C1 segment of cervical spinal cord (tissue), 14 donors: Measurements from ENCODE around the gene ILKAP.

ENCODE experiments used
- DNase-seq, 14 donors: peaks; one replicate each; lab custom pipeline; 2025; lab: John Stamatoyannopoulos, UW

ILKAP gene

DNA sequence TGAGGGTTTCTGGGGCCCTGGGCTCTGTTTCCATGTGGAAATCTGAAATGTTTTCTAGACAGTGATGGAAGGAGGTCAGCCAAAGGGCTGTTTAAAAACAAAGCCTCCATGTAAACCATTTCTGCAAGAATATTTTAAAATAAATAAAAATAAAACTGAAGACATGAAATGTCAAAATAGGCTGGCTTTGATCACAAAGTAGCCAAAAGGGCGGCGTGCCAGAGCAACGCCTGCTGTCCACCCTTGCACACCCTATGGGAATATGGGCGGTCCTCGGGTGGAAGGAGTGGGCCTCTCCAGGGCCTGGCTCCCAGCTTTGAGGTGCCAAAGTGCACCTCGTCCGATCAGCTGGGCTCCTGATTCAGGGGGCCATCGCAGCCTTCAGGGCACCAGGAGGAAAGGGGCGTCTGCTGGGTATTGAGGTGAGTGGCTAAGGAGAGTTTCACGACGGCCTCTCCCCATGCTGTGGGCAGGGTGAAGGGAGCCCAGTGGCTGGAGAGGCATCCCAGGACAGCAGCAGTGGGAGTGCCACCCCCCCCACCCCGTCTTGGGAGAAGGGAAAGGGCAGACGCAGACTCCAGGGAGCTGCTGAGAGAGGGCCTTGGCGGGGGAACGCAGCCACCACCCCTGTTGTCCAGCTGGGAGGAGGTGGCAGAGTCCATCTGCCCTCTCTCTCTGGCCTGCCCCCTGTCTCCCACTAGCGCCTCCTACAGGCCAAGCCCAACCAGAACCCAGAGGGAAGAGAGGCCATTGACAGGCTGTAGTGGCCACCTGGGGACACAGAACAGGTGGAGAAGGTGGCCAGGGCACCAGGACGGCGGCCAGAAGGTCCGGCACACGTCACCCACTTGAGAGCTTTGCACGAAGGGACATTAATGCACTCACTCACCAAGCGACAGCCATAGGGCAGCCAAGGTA is 50.5 kb downstream of the ILKAP start:
- no peak for DNase-seq

DNA sequence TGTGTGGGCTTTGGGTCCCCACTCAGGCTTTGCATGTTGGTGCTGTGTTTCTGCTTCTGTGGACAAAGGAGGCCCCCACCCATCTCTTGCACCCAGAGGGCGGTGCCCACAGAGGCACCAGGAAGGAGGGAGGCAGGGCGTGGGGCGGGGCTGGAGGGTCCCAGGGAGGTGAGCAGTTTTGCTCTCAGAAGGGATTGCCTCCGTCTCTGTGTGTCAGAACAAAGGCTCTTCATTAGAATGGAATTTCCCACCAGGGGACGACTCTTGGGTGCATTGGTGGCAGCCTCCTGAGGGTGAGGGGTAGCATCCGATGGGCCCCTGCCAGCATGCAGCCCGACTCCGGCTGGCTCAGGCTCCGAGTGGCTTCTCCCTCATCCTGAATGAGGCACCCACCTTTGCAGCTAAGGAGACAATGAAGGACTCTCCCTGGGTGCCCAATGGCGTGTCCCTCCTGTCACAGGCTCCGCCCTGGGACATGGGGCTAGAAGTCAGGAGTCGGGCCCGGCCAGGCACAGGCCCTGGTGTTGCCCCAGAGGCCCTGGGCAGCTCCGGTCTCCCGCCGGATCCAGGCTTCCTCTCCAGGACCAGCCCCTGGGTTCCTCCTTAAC is 51.8 kb downstream of the ILKAP start:
- DNase-seq, result no peak

GRCh38 chr2:238151205-238151604 is 52.3 kb downstream of the ILKAP start:
- DNase-seq, result no peak

DNA sequence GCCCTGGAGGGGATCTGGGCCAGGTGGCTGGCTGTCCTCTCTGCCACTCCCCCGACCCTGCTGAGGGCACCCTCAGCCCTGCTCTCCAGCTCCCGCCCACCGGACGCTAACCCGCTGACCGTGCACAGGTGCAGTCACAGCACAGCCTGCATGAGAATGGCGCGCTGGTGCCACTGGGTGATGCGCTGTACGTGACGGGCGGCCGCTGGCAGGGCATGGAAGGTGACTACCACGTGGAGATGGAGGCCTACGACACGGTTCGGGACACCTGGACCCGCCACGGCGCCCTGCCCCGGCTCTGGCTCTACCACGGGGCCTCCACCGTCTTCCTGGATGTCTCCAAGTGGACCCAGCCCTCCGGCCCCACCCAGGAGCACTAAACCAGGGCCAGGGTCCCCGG is 52.8 kb downstream of the ILKAP start:
- DNase-seq, result no peak

DNA sequence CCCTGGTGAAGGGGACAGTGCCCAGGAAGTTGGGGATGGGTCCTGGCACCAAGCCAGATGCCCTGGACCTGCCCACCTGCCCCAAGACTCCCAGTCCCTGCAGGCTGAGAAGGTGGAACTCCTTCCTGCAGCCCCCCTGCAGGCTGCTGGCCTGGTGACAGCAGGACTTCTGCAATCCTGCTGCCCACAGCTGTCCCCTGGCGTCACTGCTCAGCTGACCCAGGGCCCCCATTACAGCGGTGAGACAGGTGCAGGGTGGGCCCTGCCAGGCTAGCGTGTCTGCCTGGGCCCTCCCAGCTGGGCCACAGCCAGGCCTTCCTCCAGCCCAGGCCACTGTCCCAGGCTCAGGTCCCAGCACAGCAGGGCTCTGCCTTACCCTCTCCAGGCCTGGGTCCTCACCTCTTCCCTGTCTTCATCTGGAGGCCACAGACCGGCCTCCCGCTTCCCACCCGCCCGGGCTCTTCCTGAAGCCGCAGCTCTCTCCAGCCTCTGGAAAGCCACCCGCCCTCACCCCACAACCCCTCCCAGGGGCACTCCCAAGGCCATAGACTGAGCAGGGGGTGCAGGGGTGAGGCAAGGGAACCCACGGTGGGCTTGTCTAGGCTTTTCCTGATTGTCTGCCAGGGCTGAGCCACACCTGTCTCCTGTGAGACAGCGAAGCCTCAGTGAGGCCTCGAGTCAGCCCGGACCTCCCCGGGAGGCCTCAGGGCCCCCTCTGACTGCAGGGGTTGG is 53.5 kb downstream of the ILKAP start:
- no peak for DNase-seq

- no peak for DNase-seq
Measured at GRCh38 chr2:238148981-238149380, 54.5 kb downstream of the ILKAP start.

GRCh38 chr2:238146884-238147544 is 56.5 kb downstream of the ILKAP start:
- DNase-seq, result no peak

- DNase-seq, result no peak
Measured at GRCh38 chr2:238145851-238146250, 57.6 kb downstream of the ILKAP start.

GRCh38 chr2:238145046-238145445 is 58.4 kb downstream of the ILKAP start:
- no peak for DNase-seq

- DNase-seq, result no peak
Measured at GRCh38 chr2:238144262-238144661, 59.2 kb downstream of the ILKAP start.

DNA sequence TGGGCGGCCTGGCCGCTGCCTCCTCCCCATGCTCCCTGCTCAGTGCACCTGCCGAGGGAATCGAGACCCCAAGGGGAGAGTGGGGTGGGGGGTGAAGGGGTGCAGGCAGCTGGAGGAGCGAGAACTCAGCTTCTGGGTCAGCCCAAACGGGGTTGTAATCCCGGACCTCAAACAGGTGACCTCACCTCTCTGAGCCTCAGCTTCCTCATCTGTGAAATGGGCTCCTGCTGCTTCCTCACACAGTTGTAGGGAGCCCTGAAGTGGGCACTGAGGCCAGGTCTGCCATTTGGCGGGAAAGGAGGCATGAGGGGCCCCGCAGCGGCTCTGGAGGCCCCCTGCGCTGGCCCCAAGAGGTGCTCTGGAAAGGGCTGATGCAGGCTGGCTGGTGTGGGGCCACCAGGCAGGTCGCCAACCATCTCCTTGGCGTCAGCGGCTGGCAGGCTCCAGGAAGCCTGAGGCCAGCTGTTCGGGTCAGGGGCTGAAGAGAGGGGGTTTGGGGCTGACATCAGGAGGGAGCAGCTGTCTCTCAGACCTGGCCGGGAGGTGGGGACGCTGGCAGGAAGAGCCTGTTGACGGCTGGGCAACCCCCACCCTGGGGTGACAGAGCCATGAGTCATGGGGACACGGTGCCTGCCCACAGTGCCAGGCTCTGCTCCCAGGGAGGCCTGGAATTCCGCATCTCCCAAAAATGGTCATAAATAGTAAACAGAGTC is 60.1 kb downstream of the ILKAP start:
- peak in 1 of 14 donors; percentile 33 for DNase-seq

DNA sequence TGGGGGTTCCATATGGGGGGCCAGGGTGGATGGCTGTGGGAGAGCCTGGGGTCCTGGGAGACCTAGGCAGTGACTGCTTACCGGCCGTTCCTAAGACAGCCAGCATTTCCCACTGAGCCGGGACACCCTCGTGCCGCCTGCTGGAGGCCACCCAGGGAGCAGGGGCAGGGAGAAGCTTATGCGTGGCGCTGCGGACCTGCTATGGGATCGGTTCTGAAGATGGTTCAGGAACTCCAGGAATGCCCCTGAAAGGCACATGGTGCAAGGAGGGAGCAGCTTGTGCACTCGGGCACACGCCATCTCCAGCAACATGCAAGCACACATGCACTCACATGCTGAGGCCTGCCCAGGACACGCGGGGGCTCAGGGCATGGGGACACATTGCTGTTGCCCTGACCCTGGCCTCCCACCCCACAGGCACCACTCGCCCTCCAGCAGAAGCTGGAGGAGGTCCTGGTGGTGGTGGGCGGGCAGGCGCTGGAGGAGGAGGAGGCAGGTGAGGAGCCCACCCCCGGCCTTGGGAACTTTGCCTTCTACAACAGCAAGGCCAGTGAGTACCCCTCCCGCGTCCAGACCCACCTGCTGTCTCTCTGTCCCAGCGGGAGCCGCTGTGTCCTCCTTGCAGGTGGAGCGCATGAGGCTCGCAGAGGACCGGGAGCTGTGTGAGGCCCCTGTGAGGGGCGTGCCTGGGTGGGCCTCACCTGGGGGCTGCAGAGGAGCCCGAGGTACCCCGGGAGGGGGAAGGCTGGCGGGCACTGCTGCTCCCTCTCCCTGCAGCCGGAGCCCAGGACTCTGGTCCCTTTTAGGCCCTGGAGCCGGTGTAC is 60.9 kb downstream of the ILKAP start:
- DNase-seq, result no peak

DNA sequence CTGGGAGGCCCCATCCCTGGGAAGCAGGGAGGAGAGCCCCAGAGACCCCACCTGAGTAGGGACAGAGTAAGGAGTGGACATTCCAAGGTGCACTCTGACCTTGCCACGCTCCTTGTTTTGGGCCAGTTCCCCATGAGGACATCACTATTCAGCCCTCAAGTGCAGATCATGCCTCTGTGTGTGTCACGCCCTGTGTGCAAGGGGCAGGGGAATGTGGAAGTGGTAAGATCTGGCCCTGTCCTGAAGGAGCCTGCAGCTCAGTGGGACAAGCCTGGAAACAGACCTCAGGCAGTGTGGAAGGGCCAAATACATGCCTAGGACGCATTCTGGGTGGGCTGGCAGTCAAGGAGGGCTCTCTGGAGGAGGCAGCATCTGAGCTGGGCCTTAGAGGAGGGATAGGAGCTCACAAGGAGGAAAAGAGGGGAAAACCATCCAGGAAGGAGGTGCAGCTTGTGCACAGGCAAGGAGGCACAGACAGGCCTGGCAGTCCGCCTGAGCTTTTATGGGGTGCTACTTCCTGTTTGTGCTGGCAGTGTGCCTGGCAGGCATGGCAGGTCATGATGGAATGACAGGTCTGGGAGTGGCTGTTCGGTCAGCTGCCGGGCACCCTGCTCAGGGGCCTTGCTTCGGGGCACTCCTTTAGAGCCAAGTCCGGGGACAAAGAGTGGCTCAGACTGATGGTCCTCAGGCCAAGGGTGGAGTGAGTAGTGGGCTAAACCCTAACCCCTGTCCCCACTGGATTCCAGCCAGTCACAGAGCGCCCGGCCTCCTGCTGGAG is 61.8 kb downstream of the ILKAP start:
- no peak for DNase-seq

- no peak for DNase-seq
Measured at GRCh38 chr2:238140721-238141540, 62.6 kb downstream of the ILKAP start.

- DNase-seq, result no peak
Measured at GRCh38 chr2:238140040-238140439, 63.5 kb downstream of the ILKAP start.

DNA sequence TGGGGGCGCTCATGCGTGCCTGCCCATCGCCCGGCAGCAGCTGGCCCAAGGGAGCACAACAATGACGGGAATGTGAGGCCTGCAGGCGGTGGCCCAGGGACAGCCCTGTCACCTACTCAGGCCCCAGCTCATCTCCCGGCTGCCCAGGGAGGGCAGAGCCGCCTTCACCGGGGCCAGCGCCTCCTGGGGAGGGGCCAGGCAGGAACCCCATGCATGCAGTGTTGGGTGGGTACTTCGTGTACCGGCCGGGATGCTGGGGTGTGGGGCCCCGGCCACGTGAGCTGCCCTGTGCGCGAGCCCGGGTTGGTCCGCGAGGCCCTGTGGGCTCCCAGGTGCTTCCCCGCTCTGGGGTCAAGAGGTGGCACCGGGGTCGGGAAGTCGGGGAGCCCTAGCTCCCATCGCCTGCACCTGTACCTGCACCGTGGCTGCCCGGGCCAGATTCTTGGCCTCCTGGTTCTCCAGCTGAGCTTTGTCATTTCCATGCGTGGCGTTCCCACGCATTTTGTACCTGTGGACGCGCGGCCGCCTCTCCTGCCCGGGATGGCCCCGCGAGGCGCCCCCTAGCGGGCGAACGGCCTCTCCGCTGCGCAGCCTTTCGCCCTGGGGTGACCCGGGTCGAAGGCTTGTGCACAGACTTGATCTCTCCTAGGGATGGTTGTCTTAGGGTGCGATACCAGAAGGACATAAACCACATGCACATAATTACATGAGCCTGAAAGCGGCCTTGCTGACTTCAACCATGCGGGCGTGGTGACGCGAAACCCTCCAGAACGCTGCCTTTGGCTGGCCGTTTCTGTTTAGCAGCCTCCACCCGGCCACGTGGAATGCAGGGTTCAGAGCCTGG is 64.1 kb downstream of the ILKAP start:
- peak in 1 of 14 donors; percentile 13 for DNase-seq

GRCh38 chr2:238138331-238139195 is 64.9 kb downstream of the ILKAP start, which contains the start of gene KLHL30:
Gene KLHL30, plus strand, starts transcription at chr2:238138668. Its CDS starts 2,087 bp downstream, at chr2:238140755.
- no peak for DNase-seq
